Suppressor macrophage treated with lipopolysaccharide for 4 hours (primary cell): ENCODE results near the gene F2RL3.
"Not testable (repeated sequence)": the region's sequence is repeated elsewhere in the genome, so short reads cannot be mapped to it uniquely, and the experiment has no call there.

Experiments
- DNase-seq: peaks from one replicate; pipeline ENCODE4 v3.0.0-alpha.2; 2020

Gene F2RL3

DNA sequence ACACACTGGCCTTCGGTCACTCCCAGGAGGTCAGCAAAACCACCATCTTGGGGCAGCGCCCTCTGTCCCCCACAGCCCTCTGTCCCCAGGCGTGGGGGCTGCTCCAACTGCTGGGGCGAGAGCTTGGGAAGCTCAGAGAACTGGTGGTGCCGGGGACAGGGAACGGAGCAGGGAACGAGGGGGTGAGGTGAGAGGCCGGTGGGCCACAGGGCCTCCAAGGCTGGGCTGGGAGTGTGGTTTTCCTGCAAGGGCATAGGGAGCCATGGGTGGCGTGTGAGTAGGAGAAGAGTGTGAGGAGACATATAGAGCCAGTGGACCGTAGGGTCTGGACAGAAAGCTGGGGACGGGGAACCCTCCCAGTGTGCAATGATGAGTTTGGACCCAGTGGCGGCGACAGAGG lies 34.1 kb downstream of the F2RL3 start:
- DNase-seq = no peak

DNA sequence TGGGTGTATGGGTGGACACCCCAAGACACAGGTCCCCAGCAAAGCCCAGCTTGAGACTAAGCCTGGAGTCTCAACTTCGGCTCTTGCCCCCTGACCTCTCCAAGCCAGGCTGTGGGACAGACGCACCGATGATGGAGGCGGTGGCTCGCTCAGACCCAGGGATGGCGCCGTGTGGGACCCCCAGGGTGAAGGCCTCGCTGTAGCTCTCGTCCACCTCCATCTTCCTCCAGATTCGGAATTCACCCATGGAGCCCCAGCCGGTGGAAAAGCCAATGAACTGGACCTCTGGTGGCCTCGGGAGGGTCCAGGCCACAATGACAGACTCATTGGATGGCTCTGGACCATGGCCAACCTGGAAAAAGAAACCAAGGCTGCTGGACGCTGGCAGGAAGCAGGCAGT lies 39.1 kb downstream of the F2RL3 start:
- no peak for DNase-seq

DNA sequence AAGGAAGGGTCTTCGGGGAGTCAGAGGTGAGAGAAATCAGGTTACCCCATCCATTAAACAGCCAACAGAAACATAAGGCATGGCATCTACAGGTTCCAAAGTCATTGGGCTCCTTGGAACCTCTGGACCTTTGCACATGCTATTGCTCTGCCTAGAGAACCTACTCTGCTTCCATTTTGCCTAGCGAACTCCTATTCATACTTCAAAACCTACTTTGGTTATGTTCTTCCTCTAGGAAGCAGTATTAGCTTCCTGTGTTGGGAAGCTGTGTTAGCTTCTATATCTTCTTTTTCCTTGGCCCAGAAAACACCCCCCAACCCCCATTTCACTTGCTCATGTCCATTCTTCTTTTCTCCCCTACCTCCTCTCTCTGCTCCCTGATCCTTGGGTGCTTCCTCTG lies 39.6 kb downstream of the F2RL3 start:
- no peak for DNase-seq

DNA sequence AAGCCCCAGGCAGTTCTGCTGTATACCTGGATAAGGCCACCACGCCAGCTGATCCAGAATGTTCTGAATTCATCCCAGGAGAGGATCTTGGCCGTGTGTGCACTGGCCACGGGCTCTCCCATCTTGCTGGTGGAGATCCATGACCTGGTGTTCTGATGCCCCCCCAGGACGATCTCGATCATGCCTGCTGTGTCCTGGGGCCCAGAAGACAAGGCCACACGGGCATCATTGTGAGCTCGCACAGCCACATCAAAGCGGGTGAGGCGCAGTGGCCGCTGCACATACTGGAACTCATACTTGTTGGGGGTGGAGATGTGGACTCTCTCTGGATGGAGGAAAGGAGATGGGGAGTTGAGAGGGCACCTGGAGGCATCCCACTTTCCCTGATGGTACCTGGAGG lies 40.1 kb downstream of the F2RL3 start:
- no peak for DNase-seq

DNA sequence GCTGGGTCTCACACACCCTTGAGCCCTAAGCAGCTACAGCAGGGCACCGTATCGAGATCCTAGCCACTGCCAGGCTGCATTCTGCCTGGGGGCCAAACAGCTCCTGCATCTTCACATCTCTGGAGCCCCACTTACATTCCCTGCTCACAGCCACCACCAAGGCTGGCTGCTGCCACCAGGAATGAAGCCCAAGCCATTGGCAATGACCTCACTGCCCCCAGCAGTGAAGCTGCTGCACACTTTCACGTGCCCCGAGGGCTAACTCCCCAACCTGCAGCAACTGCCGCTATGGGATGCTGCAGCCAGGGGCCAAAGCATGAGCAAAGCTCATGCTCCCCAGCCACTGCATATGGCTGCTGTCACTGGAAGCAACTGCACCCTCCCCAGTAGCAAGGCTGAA lies 42.0 kb downstream of the F2RL3 start:
- no peak for DNase-seq

DNA sequence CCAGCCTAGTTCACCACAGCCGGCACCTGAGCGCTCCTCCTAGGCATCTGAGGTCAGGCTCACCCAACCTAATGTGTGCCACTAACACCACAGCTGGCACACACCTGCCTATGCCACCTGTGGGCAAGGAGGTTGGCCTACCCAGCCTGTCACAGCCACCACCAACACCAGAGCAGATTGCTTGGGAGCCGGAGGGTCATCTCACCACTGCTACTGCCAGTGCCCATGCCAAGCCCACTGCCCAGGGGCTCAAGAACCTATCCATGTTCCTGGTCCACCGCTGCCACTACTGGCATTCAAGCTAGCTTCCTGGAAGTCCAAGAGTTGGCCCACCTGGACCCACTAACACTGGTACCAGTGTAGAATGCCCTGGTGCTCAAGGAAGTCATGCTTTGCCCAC lies 42.5 kb downstream of the F2RL3 start:
- no peak for DNase-seq

DNA sequence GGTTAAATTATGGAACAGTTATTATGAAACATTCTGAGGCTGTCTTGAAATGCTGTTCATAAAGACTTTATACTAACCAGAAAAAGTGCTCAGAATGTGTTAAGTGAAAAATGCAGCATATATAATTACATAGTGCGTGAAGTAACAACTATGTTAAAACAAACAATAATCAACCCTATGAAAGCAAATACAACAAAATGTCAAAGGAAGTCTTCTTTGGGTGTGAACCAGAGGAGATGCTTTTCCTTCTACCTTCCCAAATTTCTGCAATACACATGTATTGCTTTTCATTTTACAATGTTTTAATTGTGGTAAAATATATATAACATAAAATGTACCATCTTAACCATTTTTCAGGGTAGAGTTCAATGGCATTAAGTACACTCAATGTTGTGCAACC lies 45.7 kb downstream of the F2RL3 start:
- DNase-seq = no peak

DNA sequence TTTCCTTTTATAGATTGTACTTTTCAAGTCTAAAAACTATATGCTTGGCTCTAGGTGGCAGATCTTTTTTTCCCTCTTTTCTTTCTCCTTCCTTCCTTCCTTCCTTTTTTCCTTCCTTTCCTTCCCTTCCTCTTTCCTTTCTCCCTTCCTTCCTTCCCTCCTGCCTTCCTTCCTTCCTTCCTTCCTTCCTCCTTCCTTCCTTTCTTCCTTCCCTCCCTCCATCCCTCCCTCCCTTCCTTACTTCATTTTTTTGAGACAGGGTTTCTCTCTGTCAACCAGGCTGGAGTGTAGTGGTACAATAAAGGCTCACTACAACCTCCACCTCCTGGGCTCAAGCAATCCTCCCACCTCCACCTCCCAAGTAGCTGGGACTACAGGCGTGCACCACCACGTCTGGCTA lies 48.1 kb downstream of the F2RL3 start:
- DNase-seq = no peak

DNA sequence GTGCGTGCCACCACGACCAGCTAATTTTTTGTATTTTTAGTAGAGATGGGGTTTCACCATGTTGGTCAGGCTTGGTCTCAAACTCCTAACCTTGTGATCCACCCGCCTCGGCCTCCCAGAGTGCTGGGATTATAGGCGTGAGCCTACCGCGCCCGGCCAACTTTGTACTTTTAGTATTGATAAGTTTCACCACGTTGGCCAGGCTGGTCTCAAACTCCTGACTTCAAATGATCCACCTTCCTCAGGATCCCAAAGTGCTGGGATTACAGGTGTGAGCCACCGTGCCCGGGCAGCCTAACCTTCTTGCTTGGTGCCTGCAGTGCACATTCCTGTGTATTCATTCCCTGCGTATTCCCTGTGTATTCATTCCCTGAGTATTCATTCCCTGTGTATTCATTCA lies 49.0 kb downstream of the F2RL3 start:
- DNase-seq = not testable (repeated sequence)

DNA sequence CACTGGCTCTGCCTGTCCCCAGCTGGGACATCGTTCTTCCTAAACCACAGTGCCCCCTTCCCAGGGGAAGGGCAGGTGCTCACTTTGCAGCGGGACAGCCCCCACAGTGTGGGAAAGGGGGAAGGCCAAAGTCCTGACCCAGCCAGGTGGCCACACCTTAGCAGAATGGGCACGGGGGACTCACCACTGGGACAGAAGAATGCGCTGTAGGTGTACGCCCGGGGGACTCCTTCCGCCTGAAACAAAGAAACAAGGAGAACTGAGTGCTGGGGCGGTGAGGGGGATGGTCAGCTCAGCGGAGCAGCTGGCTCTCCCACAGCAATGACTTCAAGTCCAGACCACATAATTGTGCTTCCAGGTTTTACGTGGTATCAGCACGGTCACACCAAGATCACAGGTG lies 49.4 kb downstream of the F2RL3 start:
- DNase-seq = no peak

DNA sequence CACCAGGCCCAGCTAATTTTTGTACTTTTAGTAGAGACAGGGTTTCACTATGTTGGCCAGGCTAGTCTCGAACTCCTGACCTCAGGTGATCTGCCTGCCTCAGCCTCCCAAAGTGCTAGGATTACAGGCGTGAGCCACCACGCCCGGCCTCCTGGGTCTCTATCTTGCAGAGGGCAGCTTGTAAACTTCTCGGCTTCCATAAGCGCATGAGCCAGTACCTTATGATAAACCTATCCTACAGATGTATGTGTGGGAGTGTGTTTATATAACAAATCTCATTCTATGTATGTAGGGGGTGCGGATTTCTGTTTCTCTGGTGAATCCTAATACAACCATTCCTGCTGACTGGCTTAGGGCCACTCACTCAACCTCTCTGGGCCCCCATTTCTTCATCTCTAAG lies 51.3 kb downstream of the F2RL3 start:
- DNase-seq = not testable (repeated sequence)

DNA sequence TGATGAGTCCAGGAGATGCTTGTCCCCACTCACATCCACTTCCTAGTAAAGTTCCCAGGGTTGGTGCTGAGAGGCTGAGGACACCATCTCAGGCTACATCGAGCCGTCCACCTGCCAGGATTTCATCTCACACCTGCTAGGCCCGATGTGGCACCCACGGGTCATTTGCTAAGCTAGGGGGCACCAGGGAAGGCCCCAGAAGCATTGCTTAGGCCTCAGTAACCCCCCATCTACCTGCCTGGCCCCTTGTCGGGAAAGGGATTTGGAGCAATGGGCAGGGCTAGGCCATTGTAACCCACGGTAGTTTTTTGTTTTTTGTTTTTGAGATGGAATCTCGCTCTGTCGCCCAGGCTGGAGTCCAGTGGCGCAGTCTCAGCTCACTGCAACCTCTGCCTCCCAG lies 51.8 kb downstream of the F2RL3 start:
- DNase-seq = no peak
